Astrocyte (in vitro differentiated cells and primary cell): ENCODE results near the gene CDKN1B. TPM values are rescaled to one million over a fixed set of nuclear protein-coding genes. Genes with fewer than 3 reads are reported as not detected.

Experiments used
- DNase-seq: peaks from one replicate; pipeline ENCODE4 v3.0.0-alpha.2; 2010; ENCODE audit warnings: low read depth
- FAIRE-seq: peaks from 2 replicates; lab custom pipeline; 2011; peaks lifted over from hg19 to GRCh38; lab: Jason Lieb, UNC
- H2AFZ ChIP-seq: 2 replicates; pipeline ENCODE4 v1.6.0; 2012; ENCODE audit warnings: low read depth, low read length, inconsistent platforms
- H3K27ac ChIP-seq: 2 replicates; pipeline ENCODE4 v1.5.1; 2011; ENCODE audit warnings: low read depth, low read length, inconsistent platforms
- H3K27me3 ChIP-seq: 2 replicates; pipeline ENCODE4 v1.6.0; 2011; ENCODE audit warnings: low read length, inconsistent platforms; ENCODE audit not compliant: insufficient read depth
- H3K36me3 ChIP-seq: 2 replicates; pipeline ENCODE4 v1.5.1; 2011; ENCODE audit warnings: low read length, inconsistent platforms; ENCODE audit not compliant: insufficient read depth
- H3K4me1 ChIP-seq: 2 replicates; pipeline ENCODE4 v1.5.1; 2011; ENCODE audit warnings: low read length, inconsistent platforms; ENCODE audit not compliant: insufficient read depth
- H3K4me2 ChIP-seq: 2 replicates; pipeline ENCODE4 v1.6.0; 2012; ENCODE audit warnings: low read length, inconsistent platforms
- H3K4me3 ChIP-seq: 2 replicates; pipeline ENCODE4 v1.5.1; 2011; ENCODE audit warnings: low read depth, mild to moderate bottlenecking, low read length, inconsistent platforms; ENCODE audit not compliant: insufficient read depth
- H3K79me2 ChIP-seq: 2 replicates; pipeline ENCODE4 v1.6.0; 2012; ENCODE audit warnings: mild to moderate bottlenecking, low read length, inconsistent platforms; ENCODE audit not compliant: insufficient read depth
- H3K9ac ChIP-seq: 2 replicates; pipeline ENCODE4 v1.6.0; 2012; ENCODE audit warnings: mild to moderate bottlenecking, low read length, inconsistent platforms
- H3K9me3 ChIP-seq: 2 replicates; pipeline ENCODE4 v1.5.1; 2012; ENCODE audit warnings: low read depth, mild to moderate bottlenecking, low read length, inconsistent platforms; ENCODE audit not compliant: insufficient read depth
- H4K20me1 ChIP-seq: 2 replicates; pipeline ENCODE4 v1.6.0; 2012; ENCODE audit warnings: low read length, inconsistent platforms; ENCODE audit not compliant: insufficient read depth
- H3K27ac Mint-ChIP-seq: one replicate; pipeline ENCODE4 v1.8.0; 2021; ENCODE audit warnings: mild to moderate bottlenecking, mixed read lengths; ENCODE audit not compliant: unreplicated experiment
- H3K27me3 Mint-ChIP-seq: one replicate; pipeline ENCODE4 v1.8.0; 2021; ENCODE audit warnings: low read depth, mixed read lengths; ENCODE audit not compliant: unreplicated experiment
- H3K36me3 Mint-ChIP-seq: one replicate; pipeline ENCODE4 v1.8.0; 2021; ENCODE audit warnings: low read depth, mixed read lengths; ENCODE audit not compliant: unreplicated experiment
- H3K4me1 Mint-ChIP-seq: one replicate; pipeline ENCODE4 v1.8.0; 2021; ENCODE audit warnings: low read depth, mixed read lengths; ENCODE audit not compliant: unreplicated experiment
- H3K4me3 Mint-ChIP-seq: one replicate; pipeline ENCODE4 v1.8.0; 2021; ENCODE audit warnings: mild to moderate bottlenecking, moderate library complexity, mixed read lengths; ENCODE audit not compliant: unreplicated experiment
- H3K9me3 Mint-ChIP-seq: one replicate; pipeline ENCODE4 v1.8.0; 2021; ENCODE audit warnings: mild to moderate bottlenecking, mixed read lengths; ENCODE audit not compliant: unreplicated experiment
- EZH2 ChIP-seq: IDR thresholded peaks from 2 replicates; pipeline ENCODE4 v1.6.1; 2012; ENCODE audit warnings: mild to moderate bottlenecking, low read length, inconsistent platforms; ENCODE audit not compliant: insufficient read depth
- microRNA-seq: library from miRNA; unstranded; fragments of <30 nt; microRNA quantifications from one replicate; pipeline ENCODE4 v1.2.0, GENCODE V29; 2020
- total RNA-seq: library from RNA; stranded (reverse); gene quantifications from 2 replicates; pipeline ENCODE4 v1.2.1, GENCODE V29; 2021
- TF ChIP-seq, protein P1 (sequence below): IDR thresholded peaks from 2 replicates; pipeline ENCODE4 v1.5.1; 2011; ENCODE audit warnings: low read depth, mild to moderate bottlenecking, inconsistent platforms, low read length, moderate library complexity; ENCODE audit not compliant: insufficient read depth

The CDKN1B gene
- total RNA-seq, 1 donor from 2014 or later, result 13.4 TPM

DNA sequence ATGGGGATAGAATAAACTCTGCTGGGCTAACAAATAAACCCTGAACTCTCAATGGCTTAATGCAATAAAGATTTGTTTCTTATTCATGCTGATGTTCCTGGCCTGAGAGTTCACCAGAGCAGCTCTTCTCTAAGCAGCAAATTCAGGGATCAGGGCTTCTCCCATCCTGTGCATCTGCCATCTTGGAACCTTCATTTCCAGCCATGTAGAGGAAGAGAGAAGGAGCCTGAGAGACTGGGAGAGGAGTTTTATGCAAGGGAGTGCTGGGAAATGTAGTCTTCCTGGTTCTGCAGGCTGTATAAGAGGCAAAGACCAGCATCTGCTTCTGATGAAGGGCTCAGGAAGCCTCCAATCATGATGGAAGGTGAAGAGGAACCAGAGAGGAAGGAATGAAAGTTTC lies 47.7 kb downstream of the CDKN1B start:
- no peak overlapping the region for H3K27ac ChIP-seq
- H3K9me3 Mint-ChIP-seq, result peaks cover 2% of the 10 kb centered on the region
- TF ChIP-seq EZH2, result no peak
- TF ChIP-seq, protein P1, sequence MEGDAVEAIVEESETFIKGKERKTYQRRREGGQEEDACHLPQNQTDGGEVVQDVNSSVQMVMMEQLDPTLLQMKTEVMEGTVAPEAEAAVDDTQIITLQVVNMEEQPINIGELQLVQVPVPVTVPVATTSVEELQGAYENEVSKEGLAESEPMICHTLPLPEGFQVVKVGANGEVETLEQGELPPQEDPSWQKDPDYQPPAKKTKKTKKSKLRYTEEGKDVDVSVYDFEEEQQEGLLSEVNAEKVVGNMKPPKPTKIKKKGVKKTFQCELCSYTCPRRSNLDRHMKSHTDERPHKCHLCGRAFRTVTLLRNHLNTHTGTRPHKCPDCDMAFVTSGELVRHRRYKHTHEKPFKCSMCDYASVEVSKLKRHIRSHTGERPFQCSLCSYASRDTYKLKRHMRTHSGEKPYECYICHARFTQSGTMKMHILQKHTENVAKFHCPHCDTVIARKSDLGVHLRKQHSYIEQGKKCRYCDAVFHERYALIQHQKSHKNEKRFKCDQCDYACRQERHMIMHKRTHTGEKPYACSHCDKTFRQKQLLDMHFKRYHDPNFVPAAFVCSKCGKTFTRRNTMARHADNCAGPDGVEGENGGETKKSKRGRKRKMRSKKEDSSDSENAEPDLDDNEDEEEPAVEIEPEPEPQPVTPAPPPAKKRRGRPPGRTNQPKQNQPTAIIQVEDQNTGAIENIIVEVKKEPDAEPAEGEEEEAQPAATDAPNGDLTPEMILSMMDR, result no peak
- H4K20me1 ChIP-seq, result no peaks in the 10 kb centered on the region
- no peaks in the 10 kb centered on the region for H3K36me3 ChIP-seq
- FAIRE-seq, result no peak
- no peak overlapping the region for H3K4me3 ChIP-seq
- no peaks in the 10 kb centered on the region for H3K27me3 Mint-ChIP-seq
- H3K79me2 ChIP-seq, result no peaks in the 10 kb centered on the region
- no peak overlapping the region for H3K27ac Mint-ChIP-seq
- no peaks in the 10 kb centered on the region for H3K36me3 Mint-ChIP-seq
- H3K4me2 ChIP-seq, result no peak overlapping the region
- H3K9ac ChIP-seq, result no peak overlapping the region
- H3K4me1 Mint-ChIP-seq, result no peaks in the 10 kb centered on the region
- DNase-seq, result no peak
- no peaks in the 10 kb centered on the region for H3K9me3 ChIP-seq
- no peaks in the 10 kb centered on the region for H3K27me3 ChIP-seq
- no peak overlapping the region for H2AFZ ChIP-seq
- no peak overlapping the region for H3K4me3 Mint-ChIP-seq
- no peaks in the 10 kb centered on the region for H3K4me1 ChIP-seq

DNA sequence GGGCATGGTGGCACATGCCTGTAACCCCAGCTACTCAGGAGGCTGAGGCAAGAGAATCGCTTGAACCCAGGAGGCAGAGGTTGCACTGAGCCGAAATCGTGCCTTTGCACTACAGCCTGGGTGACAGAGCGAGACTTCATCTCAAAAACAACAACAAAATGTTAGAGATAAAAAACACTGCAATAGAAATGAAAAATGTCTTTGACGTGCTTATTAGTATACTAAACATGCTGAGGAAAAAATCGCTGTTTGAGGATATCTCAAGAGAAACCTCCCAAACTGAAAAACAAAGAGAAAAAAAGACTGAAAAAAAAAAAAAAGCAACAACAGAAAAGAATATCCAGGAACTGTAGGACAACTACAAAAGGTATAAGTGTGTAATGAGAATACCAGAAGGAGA lies 53.1 kb downstream of the CDKN1B start:
- Histone ChIP-seq H3K27me3 (no peaks in the 10 kb centered on the region), H2AFZ (no peak overlapping the region), H3K9me3 (no peaks in the 10 kb centered on the region), H3K27ac (no peak overlapping the region), H3K4me2 (no peak overlapping the region), H3K79me2 (no peaks in the 10 kb centered on the region), H3K4me1 (no peaks in the 10 kb centered on the region), H3K4me3 (no peak overlapping the region), H4K20me1 (no peaks in the 10 kb centered on the region), H3K9ac (no peak overlapping the region), H3K36me3 (no peaks in the 10 kb centered on the region)
- TF ChIP-seq, protein P1, result no peak
- TF ChIP-seq EZH2, result no peak
- no peaks in the 10 kb centered on the region for H3K36me3 Mint-ChIP-seq
- no peak overlapping the region for H3K27ac Mint-ChIP-seq
- DNase-seq, result no peak
- no peak for FAIRE-seq
- no peaks in the 10 kb centered on the region for H3K27me3 Mint-ChIP-seq
- H3K4me3 Mint-ChIP-seq, result no peak overlapping the region
- H3K4me1 Mint-ChIP-seq, result no peaks in the 10 kb centered on the region
- peaks cover 9% of the 10 kb centered on the region for H3K9me3 Mint-ChIP-seq

Small RNA genes within 50 kb of the gene (microRNA-seq; reads per million reads assigned to microRNA genes)
- not detected for gene MIR613

Other genes starting within 250 kb of the CDKN1B start
- gene DUSP16, start 154.5 kb upstream of the CDKN1B start, total RNA-seq, result 21.4 and 24.2 TPM in 2 replicates
- gene CREBL2, start 105.5 kb upstream of the CDKN1B start, total RNA-seq, result 13.9 and 14.8 TPM in 2 replicates
- 2.8 and 4.3 TPM in 2 replicates for gene GPR19, start 21.2 kb upstream of the CDKN1B start, total RNA-seq
- 0.38 and 0.70 TPM in 2 replicates for gene APOLD1, start 68.3 kb downstream of the CDKN1B start, total RNA-seq
- 54.6 and 62.1 TPM in 2 replicates for gene DDX47, start 96.0 kb downstream of the CDKN1B start, total RNA-seq
- gene GPRC5A, start 174.2 kb downstream of the CDKN1B start, total RNA-seq, result 4.2 and 12.5 TPM in 2 replicates
- not detected in 2 replicates for gene GPRC5D, start 234.8 kb downstream of the CDKN1B start, total RNA-seq